ENCODE measurements around the gene MAPKAP1. TPM values are rescaled to one million over a fixed set of nuclear protein-coding genes. Genes with fewer than 3 reads are reported as not detected.

The MAPKAP1 gene
- total RNA-seq, 2 experiments from 2014 or later, result 66.2 to 78.8 TPM

- peak overlapping the region; percentile 67 for H3K4me3 ChIP-seq (ENCODE audit: low read depth, low read length, poor library complexity, severe bottlenecking)
- H3K4me1 ChIP-seq (ENCODE audit: insufficient read depth, low read length, poor library complexity, severe bottlenecking), result peaks cover 26% of the 10 kb centered on the region
These were observed 39.7 kb upstream of the MAPKAP1 start for GRCh38 chr9:125746774-125747052.

GRCh38 chr9:125746017-125746773 lies 39.2 kb upstream of the MAPKAP1 start:
- H2AFZ ChIP-seq (ENCODE audit: low read length), result peak overlapping the region; percentile 97; the same call in 1 of the 2 replicates
- peak; percentile 98 for DNase-seq (ENCODE audit: low spot score)
- TF ChIP-seq EZH2phosphoT487 (IDR thresholded peaks at IDR 0.05; ENCODE audit: borderline replicate concordance, low read depth, low read length) (no peak), CTCF (conservative IDR thresholded peaks at IDR 0.05; ENCODE audit: low read length) (no peak)

More at GRCh38 chr9:125746774-125747052, 39.7 kb upstream of the MAPKAP1 start:
- peaks cover 19% of the 10 kb centered on the region for H3K36me3 ChIP-seq (ENCODE audit: insufficient read depth, low read length)
- BruUV-seq (replicated peaks), result no TSS peak
- POLR2A ChIA-PET, result interaction anchor here (1.2 to 2.1 kb wide), 2 partner anchors 40 to 100 kb away, joined by 3 to 9 read pairs; partner anchors contain the start of gene MAPKAP1
- CTCF ChIA-PET (ENCODE audit: unreplicated experiment), result no interaction called here
- intact Hi-C loops (cut with micrococcal nuclease; ENCODE audit: unreplicated experiment), result loop anchor here (2.0 to 5.0 kb wide), 2 partner anchors 74 to 339 kb away; no protein-coding TSS in a partner anchor
- no peak for DNase-seq (ENCODE audit: low spot score)
- H3K9me2 ChIP-seq (ENCODE audit: insufficient read depth, low read length), result no peaks in the 10 kb centered on the region
- H3K9me3 ChIP-seq (ENCODE audit: low read length), result no peaks in the 10 kb centered on the region
- TF ChIP-seq CTCF (conservative IDR thresholded peaks at IDR 0.05; ENCODE audit: low read length), result no peak
- TF ChIP-seq EZH2phosphoT487 (IDR thresholded peaks at IDR 0.05; ENCODE audit: borderline replicate concordance, low read depth, low read length), result no peak
- H3K27ac ChIP-seq (ENCODE audit: low read depth, low read length, poor library complexity, severe bottlenecking), result peak overlapping the region; percentile 81
- peak overlapping the region; percentile 83; the same call in 1 of the 2 replicates for H3K4me2 ChIP-seq (ENCODE audit: low read length)
- no peak overlapping the region for H2AFZ ChIP-seq (ENCODE audit: low read length)
- H3K79me2 ChIP-seq (ENCODE audit: insufficient read depth, low read depth, low read length), result no peaks in the 10 kb centered on the region
- H4K20me1 ChIP-seq (ENCODE audit: insufficient read depth, low read length), result peaks cover 3% of the 10 kb centered on the region; the same call in 1 of the 2 replicates

More at GRCh38 chr9:125746017-125746773, 39.2 kb upstream of the MAPKAP1 start:
- H3K4me3 ChIP-seq (ENCODE audit: low read depth, low read length, poor library complexity, severe bottlenecking), result peak overlapping the region; percentile 67
- CTCF ChIA-PET (ENCODE audit: unreplicated experiment), result no interaction called here
- peak overlapping the region; percentile 83 for H3K4me2 ChIP-seq (ENCODE audit: low read length)
- POLR2A ChIA-PET, result interaction anchor here (0.6 to 2.1 kb wide), 5 partner anchors 13 to 475 kb away, joined by 3 to 9 read pairs (median 3); partner anchors contain the start of gene MAPKAP1
- H4K20me1 ChIP-seq (ENCODE audit: insufficient read depth, low read length), result peaks cover 3% of the 10 kb centered on the region; the same call in 1 of the 2 replicates
- H3K36me3 ChIP-seq (ENCODE audit: insufficient read depth, low read length), result peaks cover 19% of the 10 kb centered on the region
- H3K27ac ChIP-seq (ENCODE audit: low read depth, low read length, poor library complexity, severe bottlenecking), result peak overlapping the region; percentile 81
- BruUV-seq (replicated peaks), result no TSS peak
- no peaks in the 10 kb centered on the region for H3K79me2 ChIP-seq (ENCODE audit: insufficient read depth, low read depth, low read length)
- no peaks in the 10 kb centered on the region for H3K9me3 ChIP-seq (ENCODE audit: low read length)
- intact Hi-C loops (cut with micrococcal nuclease; ENCODE audit: unreplicated experiment), result loop anchor here (2.0 to 5.0 kb wide), 2 partner anchors 75 to 339 kb away; no protein-coding TSS in a partner anchor
- H3K4me1 ChIP-seq (ENCODE audit: insufficient read depth, low read length, poor library complexity, severe bottlenecking), result peaks cover 26% of the 10 kb centered on the region
- no peaks in the 10 kb centered on the region for H3K9me2 ChIP-seq (ENCODE audit: insufficient read depth, low read length)
